HCT116 (cell line): ENCODE measurements around the gene PFN3. TPM values are rescaled to one million over a fixed set of nuclear protein-coding genes. Genes with fewer than 3 reads are reported as not detected.

ENCODE experiments used
- ATAC-seq: fragments of 200-7000 bp; cut with Tn5 transposase; 2 replicates; pipeline ENCODE4 v1.9.1; 2020; ENCODE audit warnings: mild to moderate bottlenecking, moderate library complexity
- BruUV-seq: library from RNA; stranded (reverse); fragments of 400-500 nt; replicated peaks from 2 replicates; lab custom pipeline; 2021; lab: Mats Ljungman, UMichigan
- CTCF ChIA-PET: fragments of 300-600 bp; sonication (Branson Sonifier 250); formaldehyde crosslinking; loops from one replicate; lab custom pipeline; 2021; ENCODE audit warnings: antibody characterized with exemption; lab: Charles Lee
- POLR2A ChIA-PET: fragments of 300-600, 350-600 bp; sonication (Branson Sonifier 250); formaldehyde crosslinking; loops from one replicate; lab custom pipeline; 2021; ENCODE audit warnings: antibody characterized with exemption; lab: Charles Lee
- RAD21 ChIA-PET, 2 experiments: fragments of 300-600 bp; sonication (Branson Sonifier 250); formaldehyde crosslinking; loops; one replicate each; lab custom pipeline; 2023; ENCODE audit warnings: low total read pairs in 2 of 2; ENCODE audit not compliant: uncharacterized antibody in 2 of 2, unreplicated experiment in 2 of 2, low non-redundant PET in 1 of 2; lab: Charles Lee
- DNase-seq: peaks from one replicate; pipeline ENCODE4 v3.0.0-alpha.2; 2010; ENCODE audit warnings: low read depth, low spot score
- H2AFZ ChIP-seq: fragments of 200-600 bp; shearing (Covaris generic), sonication (generic); 2 replicates; pipeline ENCODE4 v1.6.1; 2017; ENCODE audit warnings: low read depth, mixed run types, mixed read lengths, antibody characterized with exemption, low read length; ENCODE audit not compliant: poor library complexity, severe bottlenecking
- H3K27ac ChIP-seq: 2 replicates; pipeline ENCODE4 v1.5.1; 2012; ENCODE audit warnings: low read depth, low read length
- H3K27me3 ChIP-seq: fragments of 200-600 bp; sonication (generic); 2 replicates; pipeline ENCODE4 v1.6.1; 2016; ENCODE audit warnings: mixed run types, low read length, mixed read lengths; ENCODE audit not compliant: insufficient read depth
- H3K36me3 ChIP-seq, 2 experiments: fragments of 200-500 bp in 1 of 2; fragments of 200-600 bp in 1 of 2; sonication (Bioruptor generic) in 1 of 2; sonication (generic) in 1 of 2; 2 replicates each; pipeline versions ENCODE4 v1.5.1 to v1.6.1; 2014 to 2016; ENCODE audit warnings: low read length in 2 of 2, inconsistent platforms in 1 of 2, mixed read lengths in 1 of 2, mixed run types in 1 of 2; ENCODE audit not compliant: insufficient read depth in 2 of 2, control insufficient read depth in 1 of 2
- H3K4me1 ChIP-seq, 2 experiments: fragments of 200-600 bp in 1 of 2; sonication (generic) in 1 of 2; 2 replicates each; pipeline versions ENCODE4 v1.5.1 to v1.6.1; 2012 to 2017; ENCODE audit warnings: low read length in 2 of 2, inconsistent platforms in 1 of 2, mild to moderate bottlenecking in 1 of 2, mixed read lengths in 1 of 2, mixed run types in 1 of 2, moderate library complexity in 1 of 2; ENCODE audit not compliant: insufficient read depth in 2 of 2, control insufficient read depth in 1 of 2
- H3K4me2 ChIP-seq: fragments of 200-600 bp; sonication (generic); 2 replicates; pipeline ENCODE4 v1.6.1; 2017; ENCODE audit warnings: mixed run types, low read length, mixed read lengths
- H3K4me3 ChIP-seq, 2 experiments: fragments of 200-600 bp in 1 of 2; sonication (generic) in 1 of 2; replicated peaks in 1 of 2; 2 replicates each; pipeline ENCODE4 v1.5.1; 2011 to 2016; ENCODE audit warnings: low read length in 2 of 2, control low read depth in 1 of 2, low read depth in 1 of 2, mild to moderate bottlenecking in 1 of 2, mixed read lengths in 1 of 2, mixed run types in 1 of 2
- H3K79me2 ChIP-seq: fragments of 200-600 bp; sonication (generic); 2 replicates; pipeline ENCODE4 v1.6.1; 2017; ENCODE audit warnings: mild to moderate bottlenecking, mixed run types, low read length, moderate library complexity, mixed read lengths; ENCODE audit not compliant: insufficient read depth
- H3K9ac ChIP-seq: fragments of 200-600 bp; sonication (generic); 2 replicates; pipeline ENCODE4 v1.6.1; 2016; ENCODE audit warnings: low read length, mixed read lengths
- H3K9me2 ChIP-seq: fragments of 200-600 bp; sonication (generic), shearing (Covaris generic); 2 replicates; pipeline ENCODE4 v1.6.1; 2017; ENCODE audit warnings: mixed run types, mild to moderate bottlenecking, moderate library complexity; ENCODE audit not compliant: insufficient read depth
- H3K9me3 ChIP-seq, 2 experiments: fragments of 200-500 bp in 1 of 2; fragments of 200-600 bp in 1 of 2; sonication (Bioruptor generic) in 1 of 2; sonication (generic) in 1 of 2; 2 replicates each; pipeline ENCODE4 v1.6.1; 2014 to 2017; ENCODE audit warnings: low read length in 2 of 2, mixed read lengths in 2 of 2, inconsistent platforms in 1 of 2, low read depth in 1 of 2, mild to moderate bottlenecking in 1 of 2, mixed run types in 1 of 2, moderate library complexity in 1 of 2; ENCODE audit not compliant: control insufficient read depth in 1 of 2, insufficient read depth in 1 of 2
- H4K20me1 ChIP-seq: fragments of 200-600 bp; sonication (generic), shearing (Covaris generic); 2 replicates; pipeline ENCODE4 v1.6.1; 2017; ENCODE audit warnings: mixed run types, mild to moderate bottlenecking, moderate library complexity; ENCODE audit not compliant: insufficient read depth
- ATF3 ChIP-seq: IDR thresholded peaks from 2 replicates; pipeline ENCODE4 v1.6.1; 2012
- CBX3 ChIP-seq: IDR thresholded peaks from 2 replicates; pipeline ENCODE4 v1.6.1; 2012; ENCODE audit warnings: low read depth
- CEBPB ChIP-seq: IDR thresholded peaks from 2 replicates; pipeline ENCODE4 v1.6.1; 2012; ENCODE audit warnings: low read depth
- CTCF ChIP-seq, 3 experiments: fragments of 200-600 bp in 1 of 3; sonication (generic) in 1 of 3; IDR thresholded peaks in 2 of 3; conservative IDR thresholded peaks in 1 of 3; 2 replicates each; pipeline ENCODE4 v1.5.1; 2012 to 2017; ENCODE audit warnings: low read depth in 2 of 3, low read length in 2 of 3, antibody characterized with exemption in 1 of 3, borderline replicate concordance in 1 of 3, control low read depth in 1 of 3, mild to moderate bottlenecking in 1 of 3, mixed read lengths in 1 of 3, mixed run types in 1 of 3, moderate library complexity in 1 of 3; ENCODE audit not compliant: insufficient read depth in 1 of 3
- EGR1 ChIP-seq: IDR thresholded peaks from 2 replicates; pipeline ENCODE4 v1.6.1; 2012; ENCODE audit warnings: low read depth
- EZH2 ChIP-seq: fragments of 200-600 bp; sonication (generic); IDR thresholded peaks from 2 replicates; pipeline ENCODE4 v1.6.1; 2017; ENCODE audit warnings: antibody characterized with exemption, mixed run types
- JUND ChIP-seq: IDR thresholded peaks from 2 replicates; pipeline ENCODE4 v1.6.1; 2012
- MAX ChIP-seq: IDR thresholded peaks from 2 replicates; pipeline ENCODE4 v1.6.1; 2012
- TCF7L2 ChIP-seq: IDR thresholded peaks from 2 replicates; pipeline ENCODE4 v1.7.0; 2011; ENCODE audit warnings: borderline replicate concordance, inconsistent platforms; ENCODE audit not compliant: insufficient read depth, insufficient read length; ENCODE audit errors: extremely low read depth
- ZBTB33 ChIP-seq: IDR thresholded peaks from 2 replicates; pipeline ENCODE4 v1.6.1; 2011; ENCODE audit warnings: mild to moderate bottlenecking, low read length, moderate library complexity; ENCODE audit not compliant: insufficient replicate concordance; ENCODE audit errors: extremely low read depth
- ZNF274 ChIP-seq: fragments of 200-500 bp; sonication (Bioruptor generic); IDR thresholded peaks from 2 replicates; pipeline ENCODE4 v1.6.1; 2014; ENCODE audit warnings: mild to moderate bottlenecking, low read depth, low read length, inconsistent platforms
- intact Hi-C: fragments of 100-400 bp; cut with micrococcal nuclease; formaldehyde crosslinking; loops from 2 replicates; pipeline ENCODE4 v1.10.0; 2022
- total RNA-seq: library from RNA; stranded (reverse); gene quantifications from one replicate; pipeline ENCODE4 v1.2.1, GENCODE V29; 2021; ENCODE audit not compliant: unreplicated experiment

The PFN3 gene
- total RNA-seq, 1 experiment from 2014 or later = not detected

- intact Hi-C loops = no loop called here
- Histone ChIP-seq H3K9me2 (no peaks in the 10 kb centered on the region), H3K79me2 (peaks cover 71% of the 10 kb centered on the region), H3K9ac (peak overlapping the region; percentile 99), H3K4me3 (peak overlapping the region; percentile 55 to 86), H3K36me3 (peaks cover 0 to 17% of the 10 kb centered on the region in 2 experiments; a peak in 2 of 4 replicates), H3K27ac (peak overlapping the region; percentile 95), H3K4me2 (peak overlapping the region; percentile 99), H3K9me3 (no peaks in the 10 kb centered on the region), H2AFZ (no peak overlapping the region), H3K4me1 (peaks cover 12 to 59% of the 10 kb centered on the region in 2 experiments), H4K20me1 (peaks cover 3% of the 10 kb centered on the region; the same call in 1 of the 2 replicates), H3K27me3 (no peaks in the 10 kb centered on the region)
- CTCF ChIA-PET = interaction anchor here (1.4 to 6.3 kb wide), 6 partner anchors 8 to 57 kb away, joined by 3 to 53 read pairs (median 12); partner anchors contain the start of gene PDLIM7
- peak; percentile 35 for ATAC-seq
- DNase-seq = no peak
- no peak for TF ChIP-seq ZBTB33
- TF ChIP-seq ATF3 = no peak
- no peak for TF ChIP-seq EGR1
- no peak for TF ChIP-seq CBX3
- no peak for TF ChIP-seq TCF7L2
- TF ChIP-seq EZH2 = no peak
- no peak for TF ChIP-seq MAX
- TF ChIP-seq CTCF (IDR thresholded peaks at IDR 0.05 in 2 of 3, conservative IDR thresholded peaks at IDR 0.05 in 1 of 3; ENCODE audit: borderline replicate concordance in 1 of 3, insufficient read depth in 1 of 3, low read depth in 2 of 3, low read length in 2 of 3) = no peak
- no peak for TF ChIP-seq CEBPB
- TF ChIP-seq ZNF274 = no peak
- TF ChIP-seq JUND = no peak
- BruUV-seq = no TSS peak
- RAD21 ChIA-PET = interaction anchor here in 1 of 2 experiments (1.2 kb wide), 2 partner anchors 45 to 76 kb away, joined by 3 to 4 read pairs; no protein-coding TSS in a partner anchor
- POLR2A ChIA-PET = interaction anchor here (0.7 to 2.2 kb wide), 7 partner anchors 8 to 57 kb away, joined by 3 to 9 read pairs (median 5); partner anchors contain the start of gene PDLIM7
These were observed 46.7 kb upstream of the PFN3 start for GRCh38 chr5:177447066-177447610.
